ENCODE results near the gene TMEM164.

The TMEM164 gene

GRCh38 chrX:110213183-110213582 is 210.3 kb downstream of the TMEM164 start:
- TF ChIP-seq SPI1 (IDR thresholded peaks at IDR 0.05; ENCODE audit: borderline replicate concordance, low read depth), result no peak
- no peak for TF ChIP-seq POLR2AphosphoS5 (IDR thresholded peaks at IDR 0.05; ENCODE audit: low read depth)
- TF ChIP-seq GABPA (IDR thresholded peaks at IDR 0.05; ENCODE audit: low read depth), result no peak
- no peak for TF ChIP-seq CTCF (IDR thresholded peaks at IDR 0.05; ENCODE audit: insufficient read depth, low read length)
- TF ChIP-seq REST (IDR thresholded peaks at IDR 0.05; ENCODE audit: insufficient replicate concordance, low read depth), result no peak
- Histone ChIP-seq H3K4me3 (replicated peaks; ENCODE audit: insufficient read depth, low read length) (no peak overlapping the region), H3K27ac (replicated peaks) (no peak overlapping the region), H3K27me3 (ENCODE audit: insufficient read depth, poor library complexity, severe bottlenecking) (no peaks in the 10 kb centered on the region)
- no peak for DNase-seq (ENCODE audit: low read depth in 1 of 2, low spot score in 1 of 2)

GRCh38 chrX:110214684-110215083 is 211.8 kb downstream of the TMEM164 start:
- H3K27me3 ChIP-seq (ENCODE audit: insufficient read depth, poor library complexity, severe bottlenecking), result no peaks in the 10 kb centered on the region

GRCh38 chrX:110215411-110215810 is 212.5 kb downstream of the TMEM164 start:
- H3K4me3 ChIP-seq (replicated peaks; ENCODE audit: insufficient read depth, low read length), result no peak overlapping the region
- no peaks in the 10 kb centered on the region for H3K27me3 ChIP-seq (ENCODE audit: insufficient read depth, poor library complexity, severe bottlenecking)
- TF ChIP-seq REST (IDR thresholded peaks at IDR 0.05; ENCODE audit: insufficient replicate concordance, low read depth), result no peak
- TF ChIP-seq POLR2AphosphoS5 (IDR thresholded peaks at IDR 0.05; ENCODE audit: low read depth), result no peak
- no peak for TF ChIP-seq CTCF (IDR thresholded peaks at IDR 0.05; ENCODE audit: insufficient read depth, low read length)
- TF ChIP-seq SPI1 (IDR thresholded peaks at IDR 0.05; ENCODE audit: borderline replicate concordance, low read depth), result no peak
- TF ChIP-seq GABPA (IDR thresholded peaks at IDR 0.05; ENCODE audit: low read depth), result no peak
- no peak for DNase-seq (ENCODE audit: low read depth in 1 of 2, low spot score in 1 of 2)
- H3K27ac ChIP-seq (replicated peaks), result no peak overlapping the region

More at GRCh38 chrX:110214684-110215083, 211.8 kb downstream of the TMEM164 start:
- TF ChIP-seq CTCF (IDR thresholded peaks at IDR 0.05; ENCODE audit: insufficient read depth, low read length) (no peak), GABPA (IDR thresholded peaks at IDR 0.05; ENCODE audit: low read depth) (no peak), POLR2AphosphoS5 (IDR thresholded peaks at IDR 0.05; ENCODE audit: low read depth) (no peak), REST (IDR thresholded peaks at IDR 0.05; ENCODE audit: insufficient replicate concordance, low read depth) (no peak), SPI1 (IDR thresholded peaks at IDR 0.05; ENCODE audit: borderline replicate concordance, low read depth) (no peak)
- Histone ChIP-seq H3K27ac (replicated peaks) (no peak overlapping the region), H3K4me3 (replicated peaks; ENCODE audit: insufficient read depth, low read length) (no peak overlapping the region)
- DNase-seq (ENCODE audit: low read depth in 1 of 2, low spot score in 1 of 2), result no peak
